Fibroblast of mammary gland (primary cell): ENCODE data around the gene SPIRE1.

Source experiments
- DNase-seq: peaks from one replicate; pipeline ENCODE4 v3.0.0-alpha.2; 2010; ENCODE audit warnings: low read depth
- H3K4me3 ChIP-seq: 2 replicates; pipeline ENCODE4 v1.5.1; 2011; ENCODE audit warnings: low read depth, mild to moderate bottlenecking, low read length, moderate library complexity; ENCODE audit not compliant: control insufficient read depth
- TF ChIP-seq, protein P1 (sequence below): conservative IDR thresholded peaks from 2 replicates; pipeline ENCODE4 v1.5.1; 2011; ENCODE audit warnings: low read depth, low read length, inconsistent platforms; ENCODE audit not compliant: control insufficient read depth, insufficient read depth

SPIRE1 gene

DNA sequence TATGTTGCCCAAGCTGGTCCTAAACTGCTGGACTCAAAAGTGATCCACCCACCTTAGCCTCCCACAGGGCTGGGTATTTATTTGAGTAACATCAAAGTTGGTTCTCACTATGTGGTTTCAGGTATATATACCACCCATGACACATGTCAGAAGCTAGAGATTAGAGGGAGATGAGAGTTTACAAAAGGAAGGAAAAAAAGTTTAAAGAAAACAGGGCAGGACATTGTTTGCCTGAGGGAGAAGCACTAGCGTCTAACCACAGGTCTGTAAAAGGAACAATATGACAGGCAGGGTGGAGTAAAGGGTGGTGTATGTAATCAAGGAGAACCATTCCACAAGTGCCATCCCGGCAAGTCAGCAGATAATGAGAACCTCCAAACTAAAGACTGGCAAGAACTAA lies 36.1 kb upstream of the SPIRE1 start:
- TF ChIP-seq, protein P1, sequence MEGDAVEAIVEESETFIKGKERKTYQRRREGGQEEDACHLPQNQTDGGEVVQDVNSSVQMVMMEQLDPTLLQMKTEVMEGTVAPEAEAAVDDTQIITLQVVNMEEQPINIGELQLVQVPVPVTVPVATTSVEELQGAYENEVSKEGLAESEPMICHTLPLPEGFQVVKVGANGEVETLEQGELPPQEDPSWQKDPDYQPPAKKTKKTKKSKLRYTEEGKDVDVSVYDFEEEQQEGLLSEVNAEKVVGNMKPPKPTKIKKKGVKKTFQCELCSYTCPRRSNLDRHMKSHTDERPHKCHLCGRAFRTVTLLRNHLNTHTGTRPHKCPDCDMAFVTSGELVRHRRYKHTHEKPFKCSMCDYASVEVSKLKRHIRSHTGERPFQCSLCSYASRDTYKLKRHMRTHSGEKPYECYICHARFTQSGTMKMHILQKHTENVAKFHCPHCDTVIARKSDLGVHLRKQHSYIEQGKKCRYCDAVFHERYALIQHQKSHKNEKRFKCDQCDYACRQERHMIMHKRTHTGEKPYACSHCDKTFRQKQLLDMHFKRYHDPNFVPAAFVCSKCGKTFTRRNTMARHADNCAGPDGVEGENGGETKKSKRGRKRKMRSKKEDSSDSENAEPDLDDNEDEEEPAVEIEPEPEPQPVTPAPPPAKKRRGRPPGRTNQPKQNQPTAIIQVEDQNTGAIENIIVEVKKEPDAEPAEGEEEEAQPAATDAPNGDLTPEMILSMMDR = no peak
- no peak for DNase-seq
- H3K4me3 ChIP-seq = no peak overlapping the region

DNA sequence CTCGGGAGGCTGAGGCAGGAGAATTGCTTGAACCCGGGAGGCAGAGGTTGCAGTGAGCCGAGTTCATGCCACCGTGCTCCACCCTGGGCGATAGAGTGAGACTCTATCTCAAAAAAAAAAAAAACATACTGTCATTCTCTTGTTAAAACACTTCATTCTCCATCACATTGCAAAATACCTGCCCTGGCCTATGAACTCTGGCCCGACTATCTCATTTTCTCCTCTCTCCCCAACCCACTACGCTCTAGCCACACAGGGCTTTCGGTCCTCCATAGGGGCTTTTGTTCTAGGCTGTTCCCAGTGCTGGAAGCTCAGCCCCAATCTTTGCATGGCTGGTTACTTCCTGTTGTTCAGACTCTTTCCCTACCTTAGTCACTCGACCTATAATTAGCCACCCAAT lies 34.3 kb upstream of the SPIRE1 start:
- TF ChIP-seq, protein P1 = no peak
- no peak for DNase-seq
- no peak overlapping the region for H3K4me3 ChIP-seq

DNA sequence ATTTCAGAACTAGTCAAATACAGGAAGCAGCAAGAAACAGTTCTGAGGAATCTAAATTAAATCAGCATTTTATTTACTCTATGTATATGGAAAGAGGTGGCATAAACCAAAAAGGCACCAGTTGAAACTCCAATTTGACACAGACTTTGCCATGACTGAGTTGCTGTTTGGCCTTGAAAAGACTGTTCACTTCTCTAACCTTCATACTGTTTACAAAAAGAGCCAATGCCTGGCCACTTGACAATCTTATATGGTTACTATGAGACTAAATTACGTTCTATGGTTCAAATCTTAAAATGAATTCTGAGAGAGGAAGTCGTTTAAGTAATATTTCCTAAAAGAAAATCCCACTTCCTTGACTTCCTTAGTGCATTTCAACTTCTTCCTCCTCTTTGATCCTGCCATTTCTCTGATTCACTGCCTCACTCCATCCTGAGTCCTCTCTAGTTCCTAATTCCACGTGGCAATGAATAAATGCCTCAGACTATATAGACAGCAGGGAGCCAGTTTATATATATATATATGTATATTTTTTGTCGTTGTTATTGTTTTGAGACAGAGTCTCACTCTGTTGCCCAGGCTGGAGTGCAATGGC lies 31.4 kb upstream of the SPIRE1 start:
- no peak for DNase-seq
- TF ChIP-seq, protein P1 = no peak
- no peak overlapping the region for H3K4me3 ChIP-seq

DNA sequence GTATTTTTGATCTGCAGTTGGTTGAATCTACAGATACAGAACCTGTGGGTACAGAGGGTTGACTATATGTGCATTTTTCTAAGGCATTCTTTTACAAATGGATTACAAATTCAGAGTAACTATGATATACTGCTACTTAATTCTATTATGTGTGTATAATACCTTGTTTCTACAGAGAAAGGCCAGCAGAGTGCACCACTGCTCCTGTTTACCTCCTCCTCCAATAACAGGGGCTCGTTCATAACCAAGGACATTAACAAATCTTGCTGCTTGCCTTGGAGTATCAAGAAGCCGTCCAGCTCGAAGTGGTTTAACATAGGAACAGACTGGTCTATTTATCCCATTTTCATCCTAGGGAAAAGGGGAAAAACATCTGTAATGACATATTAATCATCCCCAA lies 28.2 kb upstream of the SPIRE1 start:
- TF ChIP-seq, protein P1 = peak; percentile 18
- DNase-seq = peak; percentile 45
- no peak overlapping the region for H3K4me3 ChIP-seq

DNA sequence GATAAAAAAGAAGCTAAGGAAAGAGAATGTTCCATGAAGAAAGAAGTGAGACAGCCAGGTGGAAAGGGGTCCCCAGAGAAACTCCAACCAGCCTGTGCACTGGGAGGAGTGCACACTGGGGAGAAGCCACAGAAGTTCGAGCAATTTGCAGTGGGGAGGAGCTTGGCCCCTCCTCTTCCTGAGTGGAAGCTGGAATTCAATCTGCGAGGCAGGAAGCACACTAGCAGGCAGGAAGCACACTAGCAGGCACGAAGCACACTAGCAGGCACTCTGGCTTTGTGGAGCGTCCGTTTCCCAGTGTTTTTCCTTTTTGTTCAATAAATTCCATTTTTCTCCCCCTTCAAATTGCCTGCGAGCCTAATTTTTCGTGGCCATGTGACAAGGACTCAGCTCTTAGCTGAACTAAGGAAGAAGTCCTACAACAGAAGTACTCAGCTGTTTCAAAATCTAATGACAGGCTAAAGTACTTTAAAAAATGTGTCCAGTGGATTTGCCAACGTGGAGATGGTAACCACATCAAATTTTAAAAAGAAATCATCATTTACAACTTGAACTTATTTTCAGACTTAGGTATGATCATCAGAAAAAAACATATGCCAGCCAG lies 21.4 kb upstream of the SPIRE1 start:
- DNase-seq = peak; percentile 58
- H3K4me3 ChIP-seq = no peak overlapping the region
- TF ChIP-seq, protein P1 = no peak

DNA sequence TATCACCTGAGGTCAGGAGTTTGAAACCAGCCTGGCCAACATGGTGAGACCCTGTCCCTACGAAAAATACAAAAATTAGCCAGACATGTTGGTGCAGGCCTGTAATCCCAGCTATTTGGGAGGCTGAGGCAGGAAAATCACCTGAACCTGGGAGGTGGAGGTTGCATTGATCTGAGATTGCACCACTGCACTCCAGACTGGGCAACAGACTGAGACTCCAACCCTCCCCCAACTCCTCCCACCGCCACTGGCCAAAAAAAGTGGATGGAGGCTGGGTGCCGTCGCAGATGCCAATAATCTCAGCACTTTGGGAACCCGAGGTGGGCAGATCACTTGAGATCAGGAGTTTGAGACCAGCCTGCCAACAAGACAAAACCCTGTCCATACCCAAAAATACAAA lies 10.1 kb upstream of the SPIRE1 start:
- no peak for DNase-seq
- H3K4me3 ChIP-seq = no peak overlapping the region
- TF ChIP-seq, protein P1 = no peak

DNA sequence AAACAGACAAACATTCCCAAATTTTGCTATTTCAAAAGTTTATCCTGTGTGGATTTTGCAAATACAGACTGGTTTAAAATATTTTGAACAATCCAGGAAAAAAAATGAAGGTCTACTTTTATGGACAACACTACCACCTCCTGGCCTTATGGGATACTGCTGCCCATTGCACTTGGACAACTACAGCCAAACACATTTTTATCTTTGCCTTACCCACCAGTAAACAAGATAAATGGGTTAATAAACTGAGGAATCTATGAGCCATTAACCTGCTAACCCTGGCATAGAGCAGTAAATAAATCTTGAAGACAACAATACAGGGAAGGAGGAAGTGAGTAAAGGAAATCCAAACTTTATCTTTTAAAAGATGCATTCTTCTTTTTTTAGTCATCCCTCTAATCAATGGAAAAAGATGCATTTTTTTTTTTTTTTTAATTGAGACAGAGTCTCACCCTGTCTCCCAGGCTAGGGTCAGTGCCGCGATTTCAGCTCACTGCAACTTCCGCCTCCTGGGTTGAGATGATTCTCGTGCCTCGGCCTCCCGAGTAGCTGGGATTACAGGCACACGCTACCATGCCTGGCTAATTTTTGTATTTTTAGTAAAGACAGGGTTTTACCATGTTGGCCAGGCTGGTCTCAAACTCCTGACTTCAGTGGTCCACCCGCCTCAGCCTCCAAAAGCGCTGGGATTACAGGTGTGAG lies 2.1 kb upstream of the SPIRE1 start:
- peak; percentile 75 for DNase-seq
- TF ChIP-seq, protein P1 = peak; percentile 96

More for the DNA sequence above, 2.1 kb upstream of the SPIRE1 start:
- no peak overlapping the region for H3K4me3 ChIP-seq
